ENCODE data around the gene TP73. TPM values are rescaled to one million over a fixed set of nuclear protein-coding genes. Genes with fewer than 3 reads are reported as not detected.
"Not testable (repeated sequence)": the region's sequence is repeated elsewhere in the genome, so short reads cannot be mapped to it uniquely, and the experiment has no call there.

Gene TP73
- total RNA-seq, 4 donors from 2014 or later, result 0.30 to 0.76 TPM; not detected in 2

DNA sequence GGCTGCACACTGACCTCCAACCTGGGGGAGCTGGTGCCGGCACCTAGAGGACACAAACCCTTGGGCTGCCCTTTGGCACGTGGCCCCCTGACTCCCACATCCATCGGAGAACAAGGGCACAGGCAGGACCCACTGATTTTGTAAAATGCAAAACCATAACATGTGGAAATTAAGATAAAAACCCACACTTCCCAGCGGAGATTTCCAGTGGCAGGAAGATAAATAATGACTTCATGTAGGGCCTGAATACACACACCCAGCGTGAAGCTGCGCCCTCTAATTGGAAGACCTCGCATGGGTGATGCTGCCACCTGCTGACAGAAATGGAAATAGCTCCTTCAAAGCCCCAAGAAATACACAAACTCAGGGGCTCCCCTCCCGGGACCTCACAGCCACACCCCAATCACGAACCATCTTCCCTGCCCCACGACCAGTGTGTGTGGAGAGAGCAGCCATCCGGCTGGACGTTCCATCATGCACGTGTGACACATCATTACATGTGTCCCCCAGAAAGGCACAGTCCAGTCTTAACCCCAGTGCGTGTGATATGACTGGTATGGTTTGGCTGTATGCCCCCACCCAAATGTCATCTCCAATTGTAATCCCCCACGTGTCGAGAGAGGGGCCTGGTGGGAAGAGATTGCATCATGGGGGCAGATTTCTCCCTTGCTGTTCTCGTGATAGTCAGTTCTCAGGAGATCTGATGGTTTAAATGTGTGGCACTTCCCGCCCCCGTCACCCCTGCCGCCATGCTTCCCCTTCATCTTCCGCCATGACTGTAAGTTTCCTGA, 33.2 kb upstream of the TP73 start:
- no peak overlapping the region for H3K27ac ChIP-seq
- no peaks in the 10 kb centered on the region for H3K9me3 ChIP-seq
- peak; percentile 67 to 76 for DNase-seq
- H3K4me3 ChIP-seq, result no peak overlapping the region
- TF ChIP-seq POLR2A (IDR thresholded peaks at IDR 0.05), result no peak
- TF ChIP-seq, protein P1, sequence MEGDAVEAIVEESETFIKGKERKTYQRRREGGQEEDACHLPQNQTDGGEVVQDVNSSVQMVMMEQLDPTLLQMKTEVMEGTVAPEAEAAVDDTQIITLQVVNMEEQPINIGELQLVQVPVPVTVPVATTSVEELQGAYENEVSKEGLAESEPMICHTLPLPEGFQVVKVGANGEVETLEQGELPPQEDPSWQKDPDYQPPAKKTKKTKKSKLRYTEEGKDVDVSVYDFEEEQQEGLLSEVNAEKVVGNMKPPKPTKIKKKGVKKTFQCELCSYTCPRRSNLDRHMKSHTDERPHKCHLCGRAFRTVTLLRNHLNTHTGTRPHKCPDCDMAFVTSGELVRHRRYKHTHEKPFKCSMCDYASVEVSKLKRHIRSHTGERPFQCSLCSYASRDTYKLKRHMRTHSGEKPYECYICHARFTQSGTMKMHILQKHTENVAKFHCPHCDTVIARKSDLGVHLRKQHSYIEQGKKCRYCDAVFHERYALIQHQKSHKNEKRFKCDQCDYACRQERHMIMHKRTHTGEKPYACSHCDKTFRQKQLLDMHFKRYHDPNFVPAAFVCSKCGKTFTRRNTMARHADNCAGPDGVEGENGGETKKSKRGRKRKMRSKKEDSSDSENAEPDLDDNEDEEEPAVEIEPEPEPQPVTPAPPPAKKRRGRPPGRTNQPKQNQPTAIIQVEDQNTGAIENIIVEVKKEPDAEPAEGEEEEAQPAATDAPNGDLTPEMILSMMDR (IDR thresholded peaks at IDR 0.05), result peak; percentile 82 to 90 (median 89)
- no peaks in the 10 kb centered on the region for H3K27me3 ChIP-seq
- intact Hi-C loops (cut with DNase I; ENCODE audit: low total_unique reads), result loop anchor here (5.0 kb wide), 1 partner anchor 127 kb away; no protein-coding TSS in a partner anchor
- H3K4me1 ChIP-seq, result peaks cover 0 to 7% of the 10 kb centered on the region in 2 donors
- no peaks in the 10 kb centered on the region for H3K36me3 ChIP-seq

DNA sequence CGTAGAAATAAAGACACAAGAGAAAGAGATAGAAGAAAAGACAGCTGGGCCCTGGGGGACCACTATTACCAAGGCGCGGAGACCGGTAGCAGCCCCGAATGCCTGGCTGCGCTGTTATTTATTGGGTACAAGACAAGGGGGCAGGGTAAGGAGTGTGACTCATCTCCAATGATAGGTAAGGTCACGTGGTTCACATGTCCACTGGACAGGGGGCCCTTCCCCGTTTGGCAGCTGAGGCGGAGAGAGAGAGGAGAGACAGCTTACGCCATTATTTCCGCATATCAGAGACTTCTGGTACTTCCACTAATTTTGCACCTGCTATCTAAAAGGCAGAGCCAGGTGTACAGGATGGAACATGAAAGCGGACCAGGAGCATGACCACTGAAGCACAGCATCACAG, 31.6 kb upstream of the TP73 start:
- no peak for DNase-seq
- intact Hi-C loops (cut with DNase I; ENCODE audit: low total_unique reads), result no loop called here
- H3K9me3 ChIP-seq, result no peaks in the 10 kb centered on the region
- H3K36me3 ChIP-seq, result no peaks in the 10 kb centered on the region
- no peak overlapping the region for H3K4me3 ChIP-seq
- H3K27ac ChIP-seq, result no peak overlapping the region
- H3K4me1 ChIP-seq, result peaks cover 0 to 7% of the 10 kb centered on the region in 2 donors
- no peaks in the 10 kb centered on the region for H3K27me3 ChIP-seq
- TF ChIP-seq POLR2A (IDR thresholded peaks at IDR 0.05), result no peak
- TF ChIP-seq, protein P1 (IDR thresholded peaks at IDR 0.05), result no peak

DNA sequence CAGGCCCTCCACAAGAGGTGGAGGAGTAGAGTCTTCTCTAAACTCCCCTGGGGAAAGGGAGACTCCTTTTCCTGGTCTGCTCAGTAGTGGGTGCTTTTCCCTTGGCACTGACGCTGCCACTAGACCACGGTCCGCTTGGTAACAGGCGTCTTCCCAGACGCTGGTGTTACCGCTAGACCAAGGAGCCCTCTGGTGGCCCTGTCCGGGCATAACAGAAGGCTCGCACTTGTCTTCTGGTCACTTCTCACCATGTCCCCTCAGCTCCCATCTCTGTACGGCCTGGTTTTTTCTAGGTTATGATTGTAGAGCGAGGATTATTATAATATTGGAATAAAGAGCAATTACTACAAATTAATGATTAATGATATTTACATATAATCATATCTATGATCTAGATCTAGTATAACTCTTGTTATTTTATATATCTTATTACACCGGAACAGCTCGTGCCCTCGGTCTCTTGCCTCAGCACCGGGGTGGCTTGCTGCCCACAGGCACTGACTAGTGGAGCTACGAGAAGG, 31.1 kb upstream of the TP73 start:
- H3K4me3 ChIP-seq; H3K27me3 ChIP-seq; intact Hi-C loops (cut with DNase I; ENCODE audit: low total_unique reads); H3K9me3 ChIP-seq; H3K27ac ChIP-seq; H3K4me1 ChIP-seq; H3K36me3 ChIP-seq: not testable (repeated sequence)
- TF ChIP-seq, protein P1 (IDR thresholded peaks at IDR 0.05), result peak; percentile 39 to 63 (median 53)
- peak in 1 of 2 donors; percentile 44 for DNase-seq

DNA sequence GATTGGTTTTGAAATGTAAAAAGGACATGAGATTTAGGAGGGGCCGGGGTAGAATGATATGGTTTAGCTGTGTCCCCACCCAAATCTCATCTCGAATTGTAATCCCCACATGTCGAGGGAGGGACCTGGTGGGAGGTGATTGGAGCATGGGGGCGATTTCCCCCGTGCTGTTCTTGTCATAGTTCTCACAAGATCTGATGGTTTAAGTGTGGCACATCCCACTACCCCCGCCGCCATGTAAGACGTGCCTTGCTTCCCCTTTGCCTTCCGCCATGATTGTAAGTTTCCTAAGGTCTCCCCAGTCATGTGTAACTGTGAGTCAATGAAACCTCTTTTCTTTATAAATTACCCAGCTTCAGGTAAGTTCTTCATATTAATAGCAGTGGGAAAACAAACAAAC, 30.2 kb upstream of the TP73 start:
- H3K4me3 ChIP-seq; intact Hi-C loops (cut with DNase I; ENCODE audit: low total_unique reads); H3K4me1 ChIP-seq: not testable (repeated sequence)

DNA sequence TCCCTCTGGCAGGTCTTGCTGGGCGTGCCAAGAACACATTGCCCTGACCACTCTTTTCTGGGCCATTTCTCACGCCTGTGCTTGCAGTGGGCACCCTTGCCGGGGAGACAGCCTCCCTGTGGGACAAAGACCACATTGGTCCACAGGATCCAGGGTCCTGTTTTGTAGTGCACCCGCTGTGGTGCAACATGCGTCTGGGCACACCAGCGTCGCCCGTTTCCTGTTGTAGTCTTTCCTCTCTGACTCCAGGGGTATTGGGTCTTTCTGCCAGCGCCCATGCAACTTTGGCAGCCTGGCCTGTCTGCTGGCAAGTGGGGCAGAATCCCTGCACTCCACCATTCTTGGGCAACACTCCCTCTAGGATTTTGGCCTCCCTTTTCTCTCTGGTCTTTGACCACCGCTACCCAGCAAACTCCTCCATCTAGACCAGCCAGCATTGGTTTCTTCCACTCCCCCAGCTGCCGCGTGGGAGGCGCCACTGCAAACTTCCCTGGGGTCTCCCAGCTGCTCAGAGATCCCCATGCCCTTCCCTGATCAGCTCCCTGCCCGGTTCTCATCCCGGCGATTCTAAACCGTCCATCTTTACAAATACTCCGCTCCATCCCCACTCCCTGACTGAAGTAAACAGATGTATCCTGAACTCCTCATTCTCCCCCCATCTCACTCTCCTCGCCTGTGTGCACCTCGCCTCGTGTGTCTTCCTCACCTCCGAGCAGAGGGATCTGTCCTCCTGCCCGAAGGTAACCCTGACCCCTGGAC, 28.7 kb upstream of the TP73 start:
- Histone ChIP-seq H3K27me3 (no peaks in the 10 kb centered on the region), H3K4me1 (peaks cover 0 to 7% of the 10 kb centered on the region in 2 donors), H3K9me3 (no peaks in the 10 kb centered on the region), H3K4me3 (peak overlapping the region; percentile 80 to 98), H3K36me3 (no peaks in the 10 kb centered on the region), H3K27ac (peak overlapping the region; percentile 61 to 75)
- no peak for TF ChIP-seq POLR2A (IDR thresholded peaks at IDR 0.05)
- TF ChIP-seq, protein P1 (IDR thresholded peaks at IDR 0.05), result no peak
- DNase-seq, result no peak
- intact Hi-C loops (cut with DNase I; ENCODE audit: low total_unique reads), result no loop called here

More for the DNA sequence above, 30.2 kb upstream of the TP73 start:
- not testable (repeated sequence) for H3K27me3 ChIP-seq, H3K27ac ChIP-seq, H3K36me3 ChIP-seq, H3K9me3 ChIP-seq, DNase-seq
